ENCODE data around the gene C19orf38. TPM values are rescaled to one million over a fixed set of nuclear protein-coding genes. Genes with fewer than 3 reads are reported as not detected.

C19orf38 gene
- total and polyA plus RNA-seq, 9 of the 15 experiments (the other 6 are each of a cell fraction or from before 2014, with no cell fraction given) = 0.14 to 0.18 TPM; not detected in 7

- TF ChIP-seq ZNF766 (CRISPR knock-in tag; conservative IDR thresholded peaks at IDR 0.05) = 0 out of 2 replicates have a peak, but pooled peaks have one; percentile 60
- no peak for TF ChIP-seq CLOCK (CRISPR knock-in tag; IDR thresholded peaks at IDR 0.05; ENCODE audit: borderline replicate concordance)
- no peak for TF ChIP-seq SRSF3 (IDR thresholded peaks at IDR 0.05; ENCODE audit: insufficient read depth, low read length)
- no peak for TF ChIP-seq SIRT6 (IDR thresholded peaks at IDR 0.05; ENCODE audit: low read depth, low read length)
- TF ChIP-seq ATF7 (IDR thresholded peaks at IDR 0.05) = peak; percentile 96
- no peak for TF ChIP-seq NR1H2 (CRISPR knock-in tag; IDR thresholded peaks at IDR 0.05)
- TF ChIP-seq SMAD3 (CRISPR knock-in tag; conservative IDR thresholded peaks at IDR 0.05) = no peak
- no peak for TF ChIP-seq RNF219 (CRISPR knock-in tag; IDR thresholded peaks at IDR 0.05)
- TF ChIP-seq FOXK2 (conservative IDR thresholded peaks at IDR 0.05 in 1 of 2, IDR thresholded peaks at IDR 0.05 in 1 of 2; ENCODE audit: low read depth in 2 of 2) = peak; percentile 75 to 79
- TF ChIP-seq PPARD (CRISPR knock-in tag; IDR thresholded peaks at IDR 0.05) = no peak
- no peak for TF ChIP-seq RUNX1 (IDR thresholded peaks at IDR 0.05; ENCODE audit: low read depth)
- TF ChIP-seq RCOR1 (IDR thresholded peaks at IDR 0.05; ENCODE audit: borderline replicate concordance in 1 of 2, low read depth in 2 of 2, low read length in 2 of 2) = peak in 1 of 2 experiments; percentile 80; a peak in 3 of 4 replicates
- peak; percentile 47; the same call in 1 of the 2 replicates for TF ChIP-seq SP1 (CRISPR knock-in tag; IDR thresholded peaks at IDR 0.05)
- no peak; the same call in 1 of the 2 replicates for TF ChIP-seq MTA3 (IDR thresholded peaks at IDR 0.05; ENCODE audit: borderline replicate concordance)
- TF ChIP-seq RREB1 (CRISPR knock-in tag; IDR thresholded peaks at IDR 0.05) = no peak
- TF ChIP-seq C11orf30 (IDR thresholded peaks at IDR 0.05; ENCODE audit: low read depth) = no peak
Measured at GRCh38 chr19:10863107-10863717, 15.0 kb downstream of the C19orf38 start (continued).

Data from K562 (cell line).